ENCODE measurements around the gene SLC35F5. TPM values are rescaled to one million over a fixed set of nuclear protein-coding genes. Genes with fewer than 3 reads are reported as not detected.
A peak's percentile ranks its signal among the peaks of the same experiment; 100 is the strongest.

SLC35F5 gene
- total RNA-seq, 5 donors from 2014 or later (not counting 1 experiment from before 2014, with no cell fraction given), result 19.5 to 37.0 (median 23.3) TPM

DNA sequence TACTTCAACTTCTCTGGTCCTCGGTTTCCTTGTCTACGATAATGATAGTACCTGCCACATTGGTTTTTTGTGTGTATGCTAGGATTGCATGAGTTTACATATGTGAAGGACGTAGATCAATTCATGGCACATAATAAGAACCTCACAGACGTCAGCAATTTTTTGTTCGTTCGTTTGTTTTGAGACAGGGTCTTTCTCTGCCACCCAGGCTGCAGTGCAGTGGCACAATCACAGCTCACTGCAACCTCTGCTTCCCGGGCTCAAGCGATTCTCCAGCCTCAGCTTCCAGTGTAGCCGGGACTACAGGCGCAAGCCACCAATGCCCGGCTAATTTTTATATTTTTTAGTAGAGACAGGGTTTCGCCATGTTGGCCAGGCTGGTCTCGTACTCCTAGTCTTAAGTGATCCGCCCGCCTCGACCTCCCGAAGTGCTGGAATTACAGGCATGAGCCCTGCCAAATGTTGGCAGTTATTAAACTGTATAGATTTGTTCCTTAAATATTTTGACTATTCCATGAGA lies 756 bp upstream of the SLC35F5 start:
- H3K27ac Mint-ChIP-seq, result peak overlapping the region; percentile 99
- 55% methylated on average over 10 of the region's 17 CpGs for whole genome bisulfite sequencing (ENCODE audit: insufficient coverage)

DNA sequence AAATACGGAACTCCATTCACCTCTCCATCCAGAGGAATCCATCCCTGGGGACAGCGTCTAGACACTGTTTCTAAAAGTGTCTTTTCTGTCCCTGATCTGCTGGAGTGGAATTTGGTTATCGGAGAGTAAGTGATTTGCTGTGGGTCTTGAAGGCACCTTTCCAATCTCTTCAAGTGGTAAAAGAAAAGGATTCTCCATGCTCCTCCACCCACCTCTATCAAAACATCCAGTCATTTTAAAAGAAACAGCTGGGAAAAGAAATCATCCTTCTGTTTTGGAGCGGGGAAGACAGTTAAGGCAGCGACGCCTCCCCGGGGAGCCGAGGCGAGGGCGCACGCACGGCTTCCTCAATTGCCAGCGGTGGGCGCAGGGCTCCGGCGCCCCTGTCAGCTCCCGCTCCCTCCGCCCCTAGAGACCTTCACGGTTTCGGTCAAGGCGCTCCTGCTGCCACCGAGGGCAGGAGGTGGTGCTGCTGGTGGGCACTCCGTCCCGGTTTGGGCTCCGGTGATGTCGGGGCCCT lies 547 bp downstream of the SLC35F5 start:
- DNase-seq (peak in 17 of 35 experiments; percentile 3 to 44 (median 8)), ATAC-seq (replicated peaks in 1 of 4) (peak; percentile 34 to 62 (median 57))
- peaks cover 14% of the 10 kb centered on the region for H3K36me3 Mint-ChIP-seq
- ChIA-PET POLR2A (interaction anchor here (0.5 to 1.2 kb wide), 5 partner anchors 13 to 1504 kb away, joined by 3 to 4 read pairs (median 3); no protein-coding TSS in a partner anchor), CTCF (no interaction called here)
- H3K4me3 Mint-ChIP-seq, result peak overlapping the region; percentile 92 to 98 (median 96)
- H3K27ac ChIP-seq (ENCODE audit: low read length), result peak overlapping the region; percentile 96
- H3K9me3 Mint-ChIP-seq, result no peaks in the 10 kb centered on the region
- under 1% methylated on average over 22 of the region's 26 CpGs for WGBS (ENCODE audit: insufficient coverage)
- H3K9me3 ChIP-seq, result no peaks in the 10 kb centered on the region
- peaks cover 0 to 6% of the 10 kb centered on the region in 2 donors for H3K36me3 ChIP-seq (ENCODE audit: control insufficient read depth in 2 of 2, extremely low read depth in 1 of 2, insufficient read depth in 1 of 2, low read length in 1 of 2)
- H3K4me3 ChIP-seq (ENCODE audit: control insufficient read depth in 1 of 2, extremely low read depth in 1 of 2, low read length in 1 of 2), result peak overlapping the region; percentile 78 to 92
- H3K4me1 Mint-ChIP-seq, result peaks cover 31 to 32% (median 31%) of the 10 kb centered on the region in 3 donors
- H3K27me3 Mint-ChIP-seq, result no peaks in the 10 kb centered on the region
- peaks cover 8 to 10% of the 10 kb centered on the region in 2 experiments for H3K4me1 ChIP-seq (ENCODE audit: control insufficient read depth in 1 of 2, extremely low read depth in 1 of 2, insufficient read depth in 2 of 2, low read length in 2 of 2)
- H3K27ac Mint-ChIP-seq, result peak overlapping the region; percentile 85 to 87
- H3K27me3 ChIP-seq (replicated peaks in 1 of 2; ENCODE audit: control insufficient read depth in 2 of 2, extremely low read depth in 1 of 2, insufficient read depth in 2 of 2, low read length in 1 of 2), result no peaks in the 10 kb centered on the region

More for the DNA sequence above, 756 bp upstream of the SLC35F5 start:
- Histone ChIP-seq H3K4me1 (ENCODE audit: control insufficient read depth in 1 of 2, extremely low read depth in 1 of 2, insufficient read depth in 2 of 2, low read length in 2 of 2) (peaks cover 8 to 10% of the 10 kb centered on the region in 2 experiments), H3K4me3 (ENCODE audit: control insufficient read depth in 1 of 2, extremely low read depth in 1 of 2, low read length in 1 of 2) (peak overlapping the region; percentile 78 to 92), H3K36me3 (ENCODE audit: control insufficient read depth in 2 of 2, extremely low read depth in 1 of 2, insufficient read depth in 1 of 2, low read length in 1 of 2) (peaks cover 0 to 3% of the 10 kb centered on the region in 2 donors), H3K27ac (ENCODE audit: low read length) (peak overlapping the region; percentile 96), H3K9me3 (no peaks in the 10 kb centered on the region), H3K27me3 (replicated peaks in 1 of 2; ENCODE audit: control insufficient read depth in 2 of 2, extremely low read depth in 1 of 2, insufficient read depth in 2 of 2, low read length in 1 of 2) (no peaks in the 10 kb centered on the region)
- DNase-seq (peak in 15 of 35 experiments; percentile 0 to 30 (median 4)), ATAC-seq (replicated peaks in 1 of 4) (peak; percentile 14 to 50 (median 20))
- Mint-ChIP-seq H3K4me3 (peak overlapping the region; percentile 92 to 98 (median 96)), H3K36me3 (peaks cover 6% of the 10 kb centered on the region), H3K27me3 (no peaks in the 10 kb centered on the region), H3K9me3 (no peaks in the 10 kb centered on the region), H3K4me1 (peaks cover 26 to 31% (median 31%) of the 10 kb centered on the region in 3 donors)
- CTCF ChIA-PET, result interaction anchor here in 1 of 2 donors (0.6 kb wide), 1 partner anchor 177 kb away, joined by 3 read pairs; no protein-coding TSS in a partner anchor
- POLR2A ChIA-PET, result interaction anchor here (1.2 kb wide), 2 partner anchors 27 to 119 kb away, joined by 3 read pairs; no protein-coding TSS in a partner anchor

DNA sequence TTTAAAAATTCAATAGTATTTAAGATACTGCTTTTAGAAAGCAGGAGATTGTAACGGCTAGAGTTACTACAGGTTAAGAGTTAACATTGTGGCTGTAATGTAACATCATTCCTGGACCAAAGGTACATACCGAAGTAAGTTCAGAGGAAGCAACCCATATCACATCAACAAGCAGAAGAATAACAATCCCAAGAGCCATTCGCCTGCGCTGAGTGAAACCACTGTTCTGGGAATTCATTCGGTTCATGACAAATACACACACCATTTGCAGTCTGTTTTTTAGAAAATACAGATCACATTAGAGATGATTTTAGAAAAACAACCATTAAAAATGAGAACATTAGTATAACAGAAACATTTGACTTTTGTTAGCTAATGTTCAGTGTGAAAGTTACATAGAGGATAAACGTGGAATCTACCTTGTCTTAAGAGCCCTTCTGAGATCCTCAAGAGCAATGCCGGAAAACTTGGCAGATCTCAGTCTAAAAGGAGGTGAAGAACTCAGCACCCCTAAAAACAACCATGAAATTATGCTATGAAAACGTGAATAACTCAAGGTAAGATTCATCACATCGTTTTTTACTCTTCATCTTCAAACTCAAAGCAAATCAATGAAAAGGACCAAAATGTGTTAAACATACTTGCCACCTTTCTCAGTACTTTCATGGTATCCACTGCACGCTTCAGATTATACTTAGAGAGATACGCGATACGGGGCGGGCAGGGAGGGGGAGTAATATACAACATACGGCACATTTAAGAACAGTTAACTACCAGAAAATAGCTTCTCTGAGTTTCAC lies 1.2 kb downstream of the SLC35F5 start:
- Mint-ChIP-seq H3K4me1 (peaks cover 36 to 39% (median 37%) of the 10 kb centered on the region in 3 donors), H3K27ac (peak overlapping the region in 1 of 2 donors; percentile 87), H3K27me3 (no peaks in the 10 kb centered on the region), H3K4me3 (peak overlapping the region; percentile 92 to 98 (median 96)), H3K9me3 (no peaks in the 10 kb centered on the region), H3K36me3 (peaks cover 21% of the 10 kb centered on the region)
- Histone ChIP-seq H3K27ac (ENCODE audit: low read length) (peak overlapping the region; percentile 96), H3K4me1 (ENCODE audit: control insufficient read depth in 1 of 2, extremely low read depth in 1 of 2, insufficient read depth in 2 of 2, low read length in 2 of 2) (peaks cover 8 to 10% of the 10 kb centered on the region in 2 experiments), H3K9me3 (no peaks in the 10 kb centered on the region), H3K36me3 (ENCODE audit: control insufficient read depth in 2 of 2, extremely low read depth in 1 of 2, insufficient read depth in 1 of 2, low read length in 1 of 2) (peaks cover 0 to 6% of the 10 kb centered on the region in 2 donors), H3K27me3 (replicated peaks in 1 of 2; ENCODE audit: control insufficient read depth in 2 of 2, extremely low read depth in 1 of 2, insufficient read depth in 2 of 2, low read length in 1 of 2) (no peaks in the 10 kb centered on the region), H3K4me3 (ENCODE audit: control insufficient read depth in 1 of 2, extremely low read depth in 1 of 2, low read length in 1 of 2) (peak overlapping the region; percentile 78 to 92)
- ChIA-PET CTCF (no interaction called here), POLR2A (interaction anchor here in 1 of 2 donors (0.6 kb wide), 1 partner anchor 1503 kb away, joined by 4 read pairs; no protein-coding TSS in a partner anchor)
- ATAC-seq (replicated peaks in 1 of 4) (no peak), DNase-seq (peak in 5 of 35 experiments; percentile 0 to 24 (median 6))
- WGBS (ENCODE audit: insufficient coverage), result 17% methylated on average over 2 of the region's 15 CpGs

GRCh38 chr2:113754160-113754559 lies 2.3 kb downstream of the SLC35F5 start:
- 100% methylated on average over 1 of the region's 8 CpGs for WGBS (ENCODE audit: insufficient coverage)
- DNase-seq (no peak), ATAC-seq (replicated peaks in 1 of 4) (no peak)
- Mint-ChIP-seq H3K36me3 (peaks cover 23% of the 10 kb centered on the region), H3K9me3 (no peaks in the 10 kb centered on the region), H3K27ac (no peak overlapping the region), H3K4me1 (peaks cover 37 to 40% (median 38%) of the 10 kb centered on the region in 3 donors), H3K27me3 (no peaks in the 10 kb centered on the region), H3K4me3 (no peak overlapping the region)
- ChIA-PET CTCF (interaction anchor here in 1 of 2 donors (0.5 kb wide), 1 partner anchor 296 kb away, joined by 5 read pairs; no protein-coding TSS in a partner anchor), POLR2A (interaction anchor here in 1 of 2 donors (0.6 kb wide), 1 partner anchor 91 kb away, joined by 4 read pairs; no protein-coding TSS in a partner anchor)
- no peak overlapping the region for H3K27ac ChIP-seq (ENCODE audit: low read length)
- H3K4me3 ChIP-seq (ENCODE audit: control insufficient read depth in 1 of 2, extremely low read depth in 1 of 2, low read length in 1 of 2), result no peak overlapping the region
- peaks cover 0 to 10% of the 10 kb centered on the region in 2 donors for H3K36me3 ChIP-seq (ENCODE audit: control insufficient read depth in 2 of 2, extremely low read depth in 1 of 2, insufficient read depth in 1 of 2, low read length in 1 of 2)
- H3K27me3 ChIP-seq (replicated peaks in 1 of 2; ENCODE audit: control insufficient read depth in 2 of 2, extremely low read depth in 1 of 2, insufficient read depth in 2 of 2, low read length in 1 of 2), result no peaks in the 10 kb centered on the region
- H3K9me3 ChIP-seq, result no peaks in the 10 kb centered on the region
- peaks cover 8 to 10% of the 10 kb centered on the region in 2 experiments for H3K4me1 ChIP-seq (ENCODE audit: control insufficient read depth in 1 of 2, extremely low read depth in 1 of 2, insufficient read depth in 2 of 2, low read length in 2 of 2)

DNA sequence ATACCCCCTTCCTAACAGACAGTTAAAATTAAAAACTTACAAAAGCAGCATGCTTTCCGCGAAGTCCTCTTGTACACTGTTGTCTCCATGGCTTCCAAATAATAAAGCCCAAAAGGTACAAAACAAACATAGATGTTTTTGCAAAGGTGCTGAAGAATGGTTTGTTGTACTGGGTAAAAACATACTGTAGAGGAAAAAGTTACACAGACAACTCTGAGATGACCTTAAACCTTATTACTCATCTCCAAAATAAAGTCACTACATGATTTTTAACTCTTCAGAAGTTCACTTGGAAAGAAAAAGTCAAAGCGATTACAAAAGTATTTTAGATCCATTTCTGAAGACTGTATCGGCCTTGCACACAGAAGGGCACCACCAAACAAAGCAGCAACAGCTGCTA lies 6.1 kb downstream of the SLC35F5 start:
- POLR2A ChIA-PET, result no interaction called here
- H3K4me3 ChIP-seq (ENCODE audit: control insufficient read depth in 1 of 2, extremely low read depth in 1 of 2, low read length in 1 of 2), result no peak overlapping the region
- H3K27me3 Mint-ChIP-seq, result no peaks in the 10 kb centered on the region
- no peaks in the 10 kb centered on the region for H3K27me3 ChIP-seq (replicated peaks in 1 of 2; ENCODE audit: control insufficient read depth in 2 of 2, extremely low read depth in 1 of 2, insufficient read depth in 2 of 2, low read length in 1 of 2)
- CTCF ChIA-PET, result no interaction called here
- peaks cover 5 to 19% of the 10 kb centered on the region in 2 donors for H3K36me3 ChIP-seq (ENCODE audit: control insufficient read depth in 2 of 2, extremely low read depth in 1 of 2, insufficient read depth in 1 of 2, low read length in 1 of 2)
- no peak overlapping the region for H3K27ac ChIP-seq (ENCODE audit: low read length)
- peaks cover 38% of the 10 kb centered on the region for H3K36me3 Mint-ChIP-seq
- peaks cover 0 to 9% of the 10 kb centered on the region in 2 experiments for H3K4me1 ChIP-seq (ENCODE audit: control insufficient read depth in 1 of 2, extremely low read depth in 1 of 2, insufficient read depth in 2 of 2, low read length in 2 of 2)
- no peak overlapping the region for H3K27ac Mint-ChIP-seq
- peaks cover 23 to 27% (median 25%) of the 10 kb centered on the region in 3 donors for H3K4me1 Mint-ChIP-seq
- ATAC-seq (replicated peaks in 1 of 4) (no peak), DNase-seq (no peak)
- no peak overlapping the region for H3K4me3 Mint-ChIP-seq
- no peaks in the 10 kb centered on the region for H3K9me3 ChIP-seq
- no peaks in the 10 kb centered on the region for H3K9me3 Mint-ChIP-seq
- no CpG with 5 or more reads among the region's 4 CpGs for WGBS (ENCODE audit: insufficient coverage)

GRCh38 chr2:113741091-113741490 lies 15.4 kb downstream of the SLC35F5 start:
- ChIA-PET POLR2A (no interaction called here), CTCF (interaction anchor here in 1 of 2 donors (0.6 kb wide), 1 partner anchor 133 kb away, joined by 3 read pairs; no protein-coding TSS in a partner anchor)
- Mint-ChIP-seq H3K4me3 (no peak overlapping the region), H3K27ac (no peak overlapping the region), H3K4me1 (no peaks in the 10 kb centered on the region), H3K9me3 (no peaks in the 10 kb centered on the region), H3K27me3 (no peaks in the 10 kb centered on the region), H3K36me3 (peaks cover 53% of the 10 kb centered on the region)
- no peaks in the 10 kb centered on the region for H3K4me1 ChIP-seq (ENCODE audit: control insufficient read depth in 1 of 2, extremely low read depth in 1 of 2, insufficient read depth in 2 of 2, low read length in 2 of 2)
- WGBS (ENCODE audit: insufficient coverage), result no CpG with 5 or more reads among the region's 1 CpG
- H3K9me3 ChIP-seq, result no peaks in the 10 kb centered on the region
- ATAC-seq (replicated peaks in 1 of 4) (no peak), DNase-seq (no peak)
- no peak overlapping the region for H3K27ac ChIP-seq (ENCODE audit: low read length)
- H3K27me3 ChIP-seq (replicated peaks in 1 of 2; ENCODE audit: control insufficient read depth in 2 of 2, extremely low read depth in 1 of 2, insufficient read depth in 2 of 2, low read length in 1 of 2), result no peaks in the 10 kb centered on the region
- peaks cover 0 to 53% of the 10 kb centered on the region in 2 donors for H3K36me3 ChIP-seq (ENCODE audit: control insufficient read depth in 2 of 2, extremely low read depth in 1 of 2, insufficient read depth in 1 of 2, low read length in 1 of 2)
- no peak overlapping the region for H3K4me3 ChIP-seq (ENCODE audit: control insufficient read depth in 1 of 2, extremely low read depth in 1 of 2, low read length in 1 of 2)

Data from T-cell (primary cell).